K562 (cell line): ENCODE results near the gene TECPR2. TPM values are rescaled to one million over a fixed set of nuclear protein-coding genes. Genes with fewer than 3 reads are reported as not detected.

Experiments
- ATAC-seq: fragments of 200-7000 bp; cut with Tn5 transposase; 3 replicates; pipeline ENCODE4 v1.9.1; 2020; ENCODE audit warnings: moderate library complexity
- BruUV-seq: library from RNA; stranded (reverse); fragments of 400-500 nt; replicated peaks from 2 replicates; lab custom pipeline; 2021; lab: Mats Ljungman, UMichigan
- CTCF ChIA-PET: fragments of 300-600 bp; formaldehyde crosslinking; extraction: SDS; loops from one replicate; lab custom pipeline; 2021; ENCODE audit warnings: low intra/inter-chr PET ratio; lab: Yijun Ruan, JAX
- POLR2A ChIA-PET: fragments of 300-600, 350-650 bp; sonication (Branson Sonifier 250); formaldehyde crosslinking; extraction: SDS; loops from one replicate; lab custom pipeline; 2021; ENCODE audit warnings: antibody characterized with exemption, inconsistent platforms; lab: Yijun Ruan, JAX
- DNase-seq, 4 experiments: peaks; one replicate each; pipeline versions ENCODE4 v3.0.0 to v3.0.0-alpha.2; 2011 to 2018; ENCODE audit warnings: low spot score in 3 of 4, mixed read lengths in 3 of 4; ENCODE audit errors: extremely low read depth in 1 of 4
- FAIRE-seq: peaks from 2 replicates; lab custom pipeline; 2011; peaks lifted over from hg19 to GRCh38; lab: Jason Lieb, UNC
- H2AFZ ChIP-seq: 2 replicates; pipeline ENCODE4 v1.6.0; 2011; ENCODE audit warnings: low read depth, low read length, control low read depth, inconsistent platforms
- H3K27ac ChIP-seq: fragments of 200-600 bp; 3 replicates; pipeline ENCODE4 v1.8.0; 2011; ENCODE audit warnings: low read depth, mild to moderate bottlenecking, control low read depth, inconsistent platforms, low read length, moderate library complexity, mixed read lengths; ENCODE audit errors: extremely low read depth
- H3K27me3 ChIP-seq, 2 experiments: fragments of 300-600 bp in 1 of 2; 2 replicates in 1 of 2; 3 replicates in 1 of 2; pipeline versions ENCODE4 v1.6.0 to v1.8.0; 2011; ENCODE audit warnings: inconsistent platforms in 2 of 2, low read length in 2 of 2, mild to moderate bottlenecking in 1 of 2, mixed read lengths in 1 of 2, moderate library complexity in 1 of 2; ENCODE audit not compliant: control insufficient read depth in 2 of 2, insufficient read depth in 2 of 2
- H3K36me3 ChIP-seq: fragments of 300-600 bp; 3 replicates; pipeline ENCODE4 v1.8.0; 2011; ENCODE audit warnings: mild to moderate bottlenecking, low read length, inconsistent platforms; ENCODE audit not compliant: control insufficient read depth, insufficient read depth
- H3K4me1 ChIP-seq, 2 experiments: fragments of 200-600 bp in 1 of 2; replicated peaks in 1 of 2; 2 replicates in 1 of 2; 3 replicates in 1 of 2; pipeline versions ENCODE4 v1.5.1 to v1.8.0; 2011; ENCODE audit warnings: inconsistent platforms in 2 of 2, low read length in 2 of 2, mild to moderate bottlenecking in 1 of 2, mixed read lengths in 1 of 2, moderate library complexity in 1 of 2; ENCODE audit not compliant: control insufficient read depth in 2 of 2, insufficient read depth in 2 of 2
- H3K4me2 ChIP-seq: 2 replicates; pipeline ENCODE4 v1.6.1; 2011; ENCODE audit warnings: low read length, control low read depth, inconsistent platforms, mixed read lengths; ENCODE audit not compliant: insufficient read depth
- H3K4me3 ChIP-seq: fragments of 200-600 bp; sonication (generic), shearing (Covaris generic); 2 replicates; pipeline ENCODE4 v1.5.1; 2016; ENCODE audit warnings: control low read depth, inconsistent platforms
- H3K79me2 ChIP-seq: fragments of 200-600 bp; 3 replicates; pipeline ENCODE4 v1.8.0; 2011; ENCODE audit warnings: low read length, inconsistent platforms; ENCODE audit not compliant: control insufficient read depth, insufficient read depth
- H3K9ac ChIP-seq, 2 experiments: 2 replicates each; pipeline versions ENCODE4 v1.6.0 to v1.6.1; 2011; ENCODE audit warnings: low read depth in 2 of 2, low read length in 2 of 2, control low read depth in 1 of 2, inconsistent platforms in 1 of 2, mild to moderate bottlenecking in 1 of 2, mixed read lengths in 1 of 2; ENCODE audit not compliant: insufficient read depth in 1 of 2
- H3K9me1 ChIP-seq: one replicate; pipeline ENCODE4 v1.6.0; 2011; ENCODE audit warnings: inconsistent platforms, mild to moderate bottlenecking, low read length, moderate library complexity; ENCODE audit not compliant: control insufficient read depth, insufficient read depth
- H3K9me3 ChIP-seq: replicated peaks from 2 replicates; pipeline ENCODE4 v1.5.1; 2011; ENCODE audit warnings: low read depth, low read length, inconsistent platforms; ENCODE audit not compliant: control insufficient read depth, insufficient read depth
- H4K20me1 ChIP-seq: replicated peaks from 2 replicates; pipeline ENCODE4 v1.6.1; 2011; ENCODE audit warnings: low read length, inconsistent platforms, mixed read lengths; ENCODE audit not compliant: control insufficient read depth, insufficient read depth
- ARID2 ChIP-seq: fragments of 450-650 bp; IDR thresholded peaks from 2 replicates; pipeline ENCODE4 v1.6.1; 2017; ENCODE audit warnings: antibody characterized with exemption, mild to moderate bottlenecking
- CBX1 ChIP-seq: sonication (generic); IDR thresholded peaks from 2 replicates; pipeline ENCODE4 v1.6.1; 2016; ENCODE audit warnings: antibody characterized with exemption, low read depth, mild to moderate bottlenecking
- CBX5 ChIP-seq: IDR thresholded peaks from 2 replicates; pipeline ENCODE4 v1.6.1; 2014; ENCODE audit warnings: low read depth, borderline replicate concordance
- FOXA3 ChIP-seq, 2 experiments: fragments of 450-650 bp in 1 of 2; sonication (generic) in 1 of 2; formaldehyde crosslinking; IDR thresholded peaks in 1 of 2; conservative IDR thresholded peaks in 1 of 2; 2 replicates each; pipeline versions ENCODE4 v1.4.0 to v1.8.0; 2020 to 2022; ENCODE audit warnings: mild to moderate bottlenecking in 2 of 2, missing genetic modification reagents in 1 of 2
- HDAC8 ChIP-seq: fragments of 450-650 bp; IDR thresholded peaks from 2 replicates; pipeline ENCODE4 v1.6.1; 2016; ENCODE audit warnings: mild to moderate bottlenecking, missing genetic modification characterization, moderate library complexity, missing compliant biosample characterization
- KHSRP ChIP-seq: fragments of 450-650 bp; IDR thresholded peaks from 2 replicates; pipeline ENCODE4 v1.6.1; 2017
- MEF2A ChIP-seq: IDR thresholded peaks from 2 replicates; pipeline ENCODE4 v1.6.1; 2011; ENCODE audit warnings: low read depth, mild to moderate bottlenecking, low read length, moderate library complexity; ENCODE audit not compliant: control insufficient read depth
- NFRKB ChIP-seq: fragments of 450-650 bp; IDR thresholded peaks from 2 replicates; pipeline ENCODE4 v1.6.1; 2016; ENCODE audit warnings: low read depth
- POLR2B ChIP-seq: fragments of 450-650 bp; IDR thresholded peaks from 2 replicates; pipeline ENCODE4 v1.6.1; 2018; ENCODE audit warnings: low read depth; ENCODE audit not compliant: partially characterized antibody
- SLC30A9 ChIP-seq: fragments of 250-450 bp; sonication (Bioruptor Pico); IDR thresholded peaks from 2 replicates; pipeline ENCODE4 v1.8.0; 2022; ENCODE audit warnings: mild to moderate bottlenecking, moderate library complexity
- WGBS: fragments of 100-300 bp; shearing (Covaris generic); methylation state at CpG from one replicate; pipeline ENCODE4 v1.1.6; 2016; ENCODE audit warnings: low coverage, mixed read lengths; ENCODE audit not compliant: insufficient coverage; ENCODE audit errors: missing lambda C conversion rate; 5-methylcytosine and 5-hydroxymethylcytosine counted together
- in situ Hi-C: fragments of 300-500 bp; cut with MboI; formaldehyde crosslinking; loops from 4 replicates; pipeline ENCODE4 v1.15.0; 2018; ENCODE audit warnings: inconsistent platforms, mixed read lengths
- intact Hi-C: fragments of 100-400 bp; cut with micrococcal nuclease; formaldehyde crosslinking; loops from 2 replicates; pipeline ENCODE4 v1.14.2; 2022
- polyA plus RNA-seq, 8 experiments: library from polyadenylated mRNA; depleted of rRNA in 4 of 8; stranded (reverse) in 5 of 8; unstranded in 3 of 8; fragments of >200 nt; fragmentation: Nextera tagmentation in 2 of 8; fragmentation: Illumina TruSeq in 1 of 8; extraction: Ambion mirVana in 2 of 8; extraction: Trizol in 1 of 8; gene quantifications; 2 replicates each; pipeline versions ENCODE4 v1.2.1 to v1.2.3, GENCODE V29; 2011 to 2014; ENCODE audit warnings: inconsistent platforms in 1 of 8, missing spikeins in 1 of 8
- total RNA-seq, 7 experiments: library from RNA; depleted of rRNA in 6 of 7; stranded (reverse); fragments of >200 nt in 6 of 7; fragmentation: Illumina TruSeq in 2 of 7; extraction: Trizol in 2 of 7; gene quantifications; 2 replicates each; pipeline versions ENCODE4 v1.2.1 to v1.2.3, GENCODE V29; 2011 to 2021; ENCODE audit warnings: low replicate concordance in 1 of 7
- TF ChIP-seq, protein P1 (sequence below): sonication (generic); formaldehyde crosslinking; IDR thresholded peaks from 2 replicates; pipeline ENCODE4 v1.9.0; 2022; ENCODE audit warnings: mild to moderate bottlenecking, missing genetic modification reagents
- TF ChIP-seq, protein P2 (sequence below): sonication (generic); formaldehyde crosslinking; IDR thresholded peaks from 2 replicates; pipeline ENCODE4 v1.8.1; 2023; ENCODE audit warnings: missing genetic modification reagents, mild to moderate bottlenecking, borderline replicate concordance
- TF ChIP-seq, protein P3 (sequence below): sonication (generic); formaldehyde crosslinking; IDR thresholded peaks from 2 replicates; pipeline ENCODE4 v1.8.1; 2023; ENCODE audit warnings: mild to moderate bottlenecking, missing genetic modification reagents
- TF ChIP-seq, protein P4 (sequence below): fragments of 250-450 bp; sonication (Bioruptor Pico); IDR thresholded peaks from 2 replicates; pipeline ENCODE4 v1.5.0; 2021
- TF ChIP-seq, protein P5 (sequence below): fragments of 450-650 bp; IDR thresholded peaks from 2 replicates; pipeline ENCODE4 v1.6.1; 2016; ENCODE audit warnings: low read depth, mild to moderate bottlenecking, moderate library complexity
- TF ChIP-seq, protein P6 (sequence below): fragments of 250-450 bp; sonication (Bioruptor Pico); IDR thresholded peaks from 2 replicates; pipeline ENCODE4 v1.8.0; 2022; ENCODE audit warnings: moderate library complexity, mild to moderate bottlenecking, inconsistent platforms

TECPR2 gene
- total and polyA plus RNA-seq, 9 of the 15 experiments (the other 6 are each of a cell fraction or from before 2014, with no cell fraction given) = 0.04 to 3.0 (median 0.83) TPM

DNA sequence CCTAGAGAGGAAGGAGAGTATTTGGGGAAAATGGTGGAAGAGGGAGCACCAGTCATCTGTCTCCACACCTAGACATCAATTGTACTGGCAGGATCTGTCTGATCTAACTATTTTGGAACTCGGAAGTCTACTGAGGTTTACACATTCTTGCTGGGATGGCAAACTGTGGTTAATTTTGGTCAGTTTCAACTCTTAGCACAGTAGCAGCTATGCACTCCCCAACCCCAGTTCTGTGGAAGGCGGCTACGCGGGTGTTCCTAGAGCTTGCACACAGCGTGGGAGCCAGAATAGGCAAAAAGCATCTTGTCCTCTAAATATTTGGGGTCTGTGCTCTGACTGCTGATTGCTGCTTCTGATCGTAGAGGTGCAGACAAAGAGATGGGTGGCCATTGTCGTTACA, 33.8 kb downstream of the TECPR2 start:
- Histone ChIP-seq H3K9ac (no peak overlapping the region), H3K27me3 (no peaks in the 10 kb centered on the region), H3K4me2 (no peak overlapping the region), H2AFZ (no peak overlapping the region), H3K27ac (no peak overlapping the region), H3K4me3 (no peak overlapping the region), H4K20me1 (no peaks in the 10 kb centered on the region), H3K9me1 (no peaks in the 10 kb centered on the region), H3K36me3 (no peaks in the 10 kb centered on the region), H3K4me1 (no peaks in the 10 kb centered on the region; a peak in 1 of 5 replicates), H3K79me2 (no peaks in the 10 kb centered on the region; the same call in 2 of the 3 replicates), H3K9me3 (no peaks in the 10 kb centered on the region)
- ATAC-seq (no peak), FAIRE-seq (no peak), DNase-seq (no peak)
- 36% methylated on average over 4 of the region's 7 CpGs for WGBS
- BruUV-seq = no TSS peak
- in situ Hi-C loops (no loop called here), intact Hi-C loops (no loop called here)
- CTCF ChIA-PET = no interaction called here
- POLR2A ChIA-PET = no interaction called here
- TF ChIP-seq, protein P1, sequence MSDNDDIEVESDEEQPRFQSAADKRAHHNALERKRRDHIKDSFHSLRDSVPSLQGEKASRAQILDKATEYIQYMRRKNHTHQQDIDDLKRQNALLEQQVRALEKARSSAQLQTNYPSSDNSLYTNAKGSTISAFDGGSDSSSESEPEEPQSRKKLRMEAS = no peak
- TF ChIP-seq POLR2B = no peak
- TF ChIP-seq, protein P2, sequence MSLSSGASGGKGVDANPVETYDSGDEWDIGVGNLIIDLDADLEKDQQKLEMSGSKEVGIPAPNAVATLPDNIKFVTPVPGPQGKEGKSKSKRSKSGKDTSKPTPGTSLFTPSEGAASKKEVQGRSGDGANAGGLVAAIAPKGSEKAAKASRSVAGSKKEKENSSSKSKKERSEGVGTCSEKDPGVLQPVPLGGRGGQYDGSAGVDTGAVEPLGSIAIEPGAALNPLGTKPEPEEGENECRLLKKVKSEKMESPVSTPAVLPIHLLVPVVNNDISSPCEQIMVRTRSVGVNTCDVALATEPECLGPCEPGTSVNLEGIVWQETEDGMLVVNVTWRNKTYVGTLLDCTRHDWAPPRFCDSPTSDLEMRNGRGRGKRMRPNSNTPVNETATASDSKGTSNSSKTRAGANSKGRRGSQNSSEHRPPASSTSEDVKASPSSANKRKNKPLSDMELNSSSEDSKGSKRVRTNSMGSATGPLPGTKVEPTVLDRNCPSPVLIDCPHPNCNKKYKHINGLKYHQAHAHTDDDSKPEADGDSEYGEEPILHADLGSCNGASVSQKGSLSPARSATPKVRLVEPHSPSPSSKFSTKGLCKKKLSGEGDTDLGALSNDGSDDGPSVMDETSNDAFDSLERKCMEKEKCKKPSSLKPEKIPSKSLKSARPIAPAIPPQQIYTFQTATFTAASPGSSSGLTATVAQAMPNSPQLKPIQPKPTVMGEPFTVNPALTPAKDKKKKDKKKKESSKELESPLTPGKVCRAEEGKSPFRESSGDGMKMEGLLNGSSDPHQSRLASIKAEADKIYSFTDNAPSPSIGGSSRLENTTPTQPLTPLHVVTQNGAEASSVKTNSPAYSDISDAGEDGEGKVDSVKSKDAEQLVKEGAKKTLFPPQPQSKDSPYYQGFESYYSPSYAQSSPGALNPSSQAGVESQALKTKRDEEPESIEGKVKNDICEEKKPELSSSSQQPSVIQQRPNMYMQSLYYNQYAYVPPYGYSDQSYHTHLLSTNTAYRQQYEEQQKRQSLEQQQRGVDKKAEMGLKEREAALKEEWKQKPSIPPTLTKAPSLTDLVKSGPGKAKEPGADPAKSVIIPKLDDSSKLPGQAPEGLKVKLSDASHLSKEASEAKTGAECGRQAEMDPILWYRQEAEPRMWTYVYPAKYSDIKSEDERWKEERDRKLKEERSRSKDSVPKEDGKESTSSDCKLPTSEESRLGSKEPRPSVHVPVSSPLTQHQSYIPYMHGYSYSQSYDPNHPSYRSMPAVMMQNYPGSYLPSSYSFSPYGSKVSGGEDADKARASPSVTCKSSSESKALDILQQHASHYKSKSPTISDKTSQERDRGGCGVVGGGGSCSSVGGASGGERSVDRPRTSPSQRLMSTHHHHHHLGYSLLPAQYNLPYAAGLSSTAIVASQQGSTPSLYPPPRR (CRISPR knock-in tag) = no peak
- TF ChIP-seq CBX1 = no peak
- TF ChIP-seq CBX5 = no peak
- TF ChIP-seq, protein P3, sequence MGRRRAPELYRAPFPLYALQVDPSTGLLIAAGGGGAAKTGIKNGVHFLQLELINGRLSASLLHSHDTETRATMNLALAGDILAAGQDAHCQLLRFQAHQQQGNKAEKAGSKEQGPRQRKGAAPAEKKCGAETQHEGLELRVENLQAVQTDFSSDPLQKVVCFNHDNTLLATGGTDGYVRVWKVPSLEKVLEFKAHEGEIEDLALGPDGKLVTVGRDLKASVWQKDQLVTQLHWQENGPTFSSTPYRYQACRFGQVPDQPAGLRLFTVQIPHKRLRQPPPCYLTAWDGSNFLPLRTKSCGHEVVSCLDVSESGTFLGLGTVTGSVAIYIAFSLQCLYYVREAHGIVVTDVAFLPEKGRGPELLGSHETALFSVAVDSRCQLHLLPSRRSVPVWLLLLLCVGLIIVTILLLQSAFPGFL (CRISPR knock-in tag) = no peak
- no peak for TF ChIP-seq HDAC8
- TF ChIP-seq KHSRP = no peak
- TF ChIP-seq SLC30A9 = no peak
- TF ChIP-seq, protein P4, sequence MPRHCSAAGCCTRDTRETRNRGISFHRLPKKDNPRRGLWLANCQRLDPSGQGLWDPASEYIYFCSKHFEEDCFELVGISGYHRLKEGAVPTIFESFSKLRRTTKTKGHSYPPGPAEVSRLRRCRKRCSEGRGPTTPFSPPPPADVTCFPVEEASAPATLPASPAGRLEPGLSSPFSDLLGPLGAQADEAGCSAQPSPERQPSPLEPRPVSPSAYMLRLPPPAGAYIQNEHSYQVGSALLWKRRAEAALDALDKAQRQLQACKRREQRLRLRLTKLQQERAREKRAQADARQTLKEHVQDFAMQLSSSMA (CRISPR knock-in tag) = no peak
- TF ChIP-seq FOXA3 (CRISPR knock-in tag; conservative IDR thresholded peaks at IDR 0.05 in 1 of 2, IDR thresholded peaks at IDR 0.05 in 1 of 2) = no peak
- TF ChIP-seq, protein P5, sequence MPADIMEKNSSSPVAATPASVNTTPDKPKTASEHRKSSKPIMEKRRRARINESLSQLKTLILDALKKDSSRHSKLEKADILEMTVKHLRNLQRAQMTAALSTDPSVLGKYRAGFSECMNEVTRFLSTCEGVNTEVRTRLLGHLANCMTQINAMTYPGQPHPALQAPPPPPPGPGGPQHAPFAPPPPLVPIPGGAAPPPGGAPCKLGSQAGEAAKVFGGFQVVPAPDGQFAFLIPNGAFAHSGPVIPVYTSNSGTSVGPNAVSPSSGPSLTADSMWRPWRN = no peak
- no peak for TF ChIP-seq MEF2A
- TF ChIP-seq, protein P6, sequence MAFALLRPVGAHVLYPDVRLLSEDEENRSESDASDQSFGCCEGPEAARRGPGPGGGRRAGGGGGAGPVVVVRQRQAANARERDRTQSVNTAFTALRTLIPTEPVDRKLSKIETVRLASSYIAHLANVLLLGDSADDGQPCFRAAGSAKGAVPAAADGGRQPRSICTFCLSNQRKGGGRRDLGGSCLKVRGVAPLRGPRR (CRISPR knock-in tag) = no peak
- no peak for TF ChIP-seq ARID2
- no peak for TF ChIP-seq NFRKB
